Endothelial cell (in vitro differentiated cells): Measurements from ENCODE around the gene ITGAE. TPM values are rescaled to one million over a fixed set of nuclear protein-coding genes. Genes with fewer than 3 reads are reported as not detected.

Source experiments
- DNase-seq: peaks from one replicate; pipeline ENCODE4 v3.0.0; 2021; ENCODE audit warnings: low spot score
- H3K27ac Mint-ChIP-seq: one replicate; pipeline ENCODE4 v1.8.0; 2021; ENCODE audit warnings: mixed read lengths, inconsistent platforms; ENCODE audit not compliant: unreplicated experiment
- H3K27me3 Mint-ChIP-seq: one replicate; pipeline ENCODE4 v1.8.0; 2021; ENCODE audit warnings: mild to moderate bottlenecking, moderate library complexity, mixed read lengths, inconsistent platforms; ENCODE audit not compliant: unreplicated experiment
- H3K36me3 Mint-ChIP-seq: one replicate; pipeline ENCODE4 v1.8.0; 2021; ENCODE audit warnings: mild to moderate bottlenecking, low read depth, mixed read lengths, inconsistent platforms; ENCODE audit not compliant: unreplicated experiment
- H3K4me1 Mint-ChIP-seq: one replicate; pipeline ENCODE4 v1.8.0; 2021; ENCODE audit warnings: mild to moderate bottlenecking, mixed read lengths, inconsistent platforms; ENCODE audit not compliant: unreplicated experiment
- H3K4me3 Mint-ChIP-seq: one replicate; pipeline ENCODE4 v1.8.0; 2021; ENCODE audit warnings: mild to moderate bottlenecking, mixed read lengths, inconsistent platforms; ENCODE audit not compliant: unreplicated experiment
- H3K9me3 Mint-ChIP-seq: one replicate; pipeline ENCODE4 v1.8.0; 2021; ENCODE audit warnings: mixed read lengths, inconsistent platforms; ENCODE audit not compliant: unreplicated experiment
- CTCF ChIP-seq: fragments of 200-600 bp; sonication (generic); IDR thresholded peaks from one replicate; pipeline ENCODE4 v1.5.0; 2021; ENCODE audit warnings: antibody characterized with exemption; ENCODE audit not compliant: unreplicated experiment
- total RNA-seq: library from RNA; stranded (reverse); fragmentation: NEBNext Ultra II Directional; extraction: Animal tissue kit (Norgen Biotek cat#: 25700); gene quantifications from one replicate; pipeline ENCODE4 v1.2.1, GENCODE V29; 2021; ENCODE audit not compliant: unreplicated experiment

ITGAE gene
- total RNA-seq, 1 donor from 2014 or later, result 30.0 TPM

GRCh38 chr17:3838206-3838605 lies 37.2 kb upstream of the ITGAE start:
- TF ChIP-seq CTCF, result no peak
- Mint-ChIP-seq H3K9me3 (no peaks in the 10 kb centered on the region), H3K4me1 (no peaks in the 10 kb centered on the region), H3K36me3 (peaks cover 19% of the 10 kb centered on the region), H3K4me3 (no peak overlapping the region), H3K27me3 (no peaks in the 10 kb centered on the region), H3K27ac (no peak overlapping the region)
- no peak for DNase-seq

- H3K4me3 Mint-ChIP-seq, result no peak overlapping the region
- DNase-seq, result no peak
- no peak overlapping the region for H3K27ac Mint-ChIP-seq
- no peaks in the 10 kb centered on the region for H3K4me1 Mint-ChIP-seq
- H3K36me3 Mint-ChIP-seq, result peaks cover 19% of the 10 kb centered on the region
- TF ChIP-seq CTCF, result no peak
- H3K27me3 Mint-ChIP-seq, result no peaks in the 10 kb centered on the region
- no peaks in the 10 kb centered on the region for H3K9me3 Mint-ChIP-seq
Observed at GRCh38 chr17:3836551-3836950, 35.6 kb upstream of the ITGAE start.

GRCh38 chr17:3835410-3836229 lies 34.6 kb upstream of the ITGAE start:
- DNase-seq, result no peak
- Mint-ChIP-seq H3K4me1 (no peaks in the 10 kb centered on the region), H3K9me3 (no peaks in the 10 kb centered on the region), H3K36me3 (peaks cover 19% of the 10 kb centered on the region), H3K4me3 (no peak overlapping the region), H3K27ac (no peak overlapping the region), H3K27me3 (no peaks in the 10 kb centered on the region)
- no peak for TF ChIP-seq CTCF

GRCh38 chr17:3834811-3835210 lies 33.8 kb upstream of the ITGAE start:
- no peaks in the 10 kb centered on the region for H3K4me1 Mint-ChIP-seq
- no peaks in the 10 kb centered on the region for H3K9me3 Mint-ChIP-seq
- H3K4me3 Mint-ChIP-seq, result no peak overlapping the region
- no peak for TF ChIP-seq CTCF
- no peak for DNase-seq
- no peaks in the 10 kb centered on the region for H3K27me3 Mint-ChIP-seq
- no peak overlapping the region for H3K27ac Mint-ChIP-seq
- peaks cover 19% of the 10 kb centered on the region for H3K36me3 Mint-ChIP-seq

- peaks cover 21% of the 10 kb centered on the region for H3K36me3 Mint-ChIP-seq
- H3K9me3 Mint-ChIP-seq, result no peaks in the 10 kb centered on the region
- no peak for DNase-seq
- no peak overlapping the region for H3K4me3 Mint-ChIP-seq
- H3K27me3 Mint-ChIP-seq, result peaks cover 7% of the 10 kb centered on the region
- no peak overlapping the region for H3K27ac Mint-ChIP-seq
- no peaks in the 10 kb centered on the region for H3K4me1 Mint-ChIP-seq
- TF ChIP-seq CTCF, result no peak
Observed at GRCh38 chr17:3828852-3829232, 27.9 kb upstream of the ITGAE start.
